SK-N-SH treated with all-trans-retinoic acid at 6 μM for 48 hours (cell line): ENCODE data around the gene SMAD6.

Experiments used
- ATAC-seq: fragments of 200-7000 bp; cut with Tn5 transposase; 3 replicates; pipeline ENCODE4 v1.9.1; 2020; ENCODE audit warnings: mild to moderate bottlenecking, moderate library complexity
- BACH2 ChIP-seq: fragments of 250-450 bp; sonication (Bioruptor Pico); IDR thresholded peaks from 2 replicates; pipeline ENCODE4 v1.9.0; 2021; ENCODE audit warnings: mild to moderate bottlenecking, borderline replicate concordance
- CSDC2 ChIP-seq: fragments of 250-450 bp; sonication (Bioruptor Pico); IDR thresholded peaks from 2 replicates; pipeline ENCODE4 v1.5.0; 2020; ENCODE audit warnings: mild to moderate bottlenecking, moderate library complexity
- ESRRG ChIP-seq: fragments of 250-450 bp; sonication (Bioruptor Pico); IDR thresholded peaks from 2 replicates; pipeline ENCODE4 v1.6.1; 2021; ENCODE audit warnings: mild to moderate bottlenecking
- GLIS3 ChIP-seq: fragments of 250-450 bp; sonication (Bioruptor Pico); IDR thresholded peaks from 2 replicates; pipeline ENCODE4 v1.5.0; 2020; ENCODE audit warnings: mild to moderate bottlenecking, moderate library complexity
- ISL1 ChIP-seq: fragments of 250-450 bp; sonication (Bioruptor Pico); IDR thresholded peaks from 2 replicates; pipeline ENCODE4 v2.1.2; 2022; ENCODE audit warnings: mild to moderate bottlenecking, moderate library complexity
- OSR1 ChIP-seq: fragments of 250-450 bp; sonication (Bioruptor Pico); IDR thresholded peaks from 2 replicates; pipeline ENCODE4 v1.8.0; 2022; ENCODE audit warnings: moderate library complexity, mild to moderate bottlenecking, inconsistent platforms
- PPARA ChIP-seq: fragments of 250-450 bp; sonication (Bioruptor Pico); IDR thresholded peaks from 2 replicates; pipeline ENCODE4 v1.5.0; 2020; ENCODE audit warnings: mild to moderate bottlenecking, borderline replicate concordance
- RARB ChIP-seq: fragments of 250-450 bp; sonication (Bioruptor Pico); IDR thresholded peaks from 2 replicates; pipeline ENCODE4 v1.8.0; 2021; ENCODE audit warnings: mild to moderate bottlenecking, moderate library complexity
- TOX ChIP-seq: fragments of 250-450 bp; sonication (Bioruptor Pico); IDR thresholded peaks from 2 replicates; pipeline ENCODE4 v1.8.0; 2021; ENCODE audit warnings: mild to moderate bottlenecking, moderate library complexity, borderline replicate concordance
- ZFP3 ChIP-seq: fragments of 250-450 bp; sonication (Bioruptor Pico); IDR thresholded peaks from 2 replicates; pipeline ENCODE4 v1.5.0; 2020; ENCODE audit warnings: mild to moderate bottlenecking, moderate library complexity
- ZFP30 ChIP-seq: fragments of 450-650 bp; formaldehyde crosslinking; IDR thresholded peaks from 2 replicates; pipeline ENCODE4 v1.5.0; 2022; ENCODE audit warnings: mild to moderate bottlenecking, moderate library complexity
- ZNF565 ChIP-seq: fragments of 450-650 bp; formaldehyde crosslinking; conservative IDR thresholded peaks from 2 replicates; pipeline ENCODE4 v1.5.0; 2020; ENCODE audit warnings: low read depth, mild to moderate bottlenecking, moderate library complexity
- ZNF70 ChIP-seq: fragments of 450-650 bp; formaldehyde crosslinking; IDR thresholded peaks from 2 replicates; pipeline ENCODE4 v1.5.0; 2020; ENCODE audit warnings: mild to moderate bottlenecking, moderate library complexity
- ZNF8 ChIP-seq: fragments of 450-650 bp; formaldehyde crosslinking; IDR thresholded peaks from 2 replicates; pipeline ENCODE4 v1.5.0; 2020; ENCODE audit warnings: mild to moderate bottlenecking, moderate library complexity
- TF ChIP-seq, protein P1 (sequence below): fragments of 250-450 bp; sonication (Bioruptor Pico); IDR thresholded peaks from 2 replicates; pipeline ENCODE4 v1.8.0; 2020; ENCODE audit warnings: mild to moderate bottlenecking, moderate library complexity, borderline replicate concordance
- TF ChIP-seq, protein P2 (sequence below): fragments of 250-450 bp; sonication (Bioruptor Pico); IDR thresholded peaks from 2 replicates; pipeline ENCODE4 v1.8.0; 2021; ENCODE audit warnings: low read depth, mild to moderate bottlenecking, moderate library complexity, borderline replicate concordance
- TF ChIP-seq, protein P3 (sequence below): fragments of 250-450 bp; sonication (Bioruptor Pico); IDR thresholded peaks from 2 replicates; pipeline ENCODE4 v1.5.0; 2020; ENCODE audit warnings: mild to moderate bottlenecking, moderate library complexity

The SMAD6 gene

DNA sequence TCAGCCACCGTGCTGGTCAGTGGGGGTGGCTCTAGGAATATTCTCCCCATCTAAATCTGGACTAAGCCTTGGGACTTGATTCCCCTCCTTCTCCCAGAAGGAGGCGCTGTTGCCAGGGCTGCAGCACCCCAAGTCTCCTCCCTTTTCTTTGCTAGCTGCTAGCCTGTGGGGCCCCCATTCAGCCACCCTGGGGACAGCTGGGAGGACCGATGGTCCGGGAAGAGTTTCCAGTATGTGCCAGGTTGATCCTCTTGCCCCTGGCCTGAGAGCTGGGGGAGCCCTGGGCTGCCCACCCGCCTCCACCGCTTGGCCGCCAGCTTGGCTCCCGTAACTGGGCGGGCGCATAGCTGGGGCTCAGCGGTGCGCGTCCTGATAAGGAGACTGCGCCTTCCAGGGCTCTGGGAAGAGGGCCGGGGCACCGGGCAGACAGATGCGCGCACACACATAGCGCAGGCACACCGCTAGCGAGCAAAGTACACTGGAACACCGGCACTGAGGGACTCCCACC, 4.2 kb downstream of the SMAD6 start (continued):
- TF ChIP-seq, protein P1, sequence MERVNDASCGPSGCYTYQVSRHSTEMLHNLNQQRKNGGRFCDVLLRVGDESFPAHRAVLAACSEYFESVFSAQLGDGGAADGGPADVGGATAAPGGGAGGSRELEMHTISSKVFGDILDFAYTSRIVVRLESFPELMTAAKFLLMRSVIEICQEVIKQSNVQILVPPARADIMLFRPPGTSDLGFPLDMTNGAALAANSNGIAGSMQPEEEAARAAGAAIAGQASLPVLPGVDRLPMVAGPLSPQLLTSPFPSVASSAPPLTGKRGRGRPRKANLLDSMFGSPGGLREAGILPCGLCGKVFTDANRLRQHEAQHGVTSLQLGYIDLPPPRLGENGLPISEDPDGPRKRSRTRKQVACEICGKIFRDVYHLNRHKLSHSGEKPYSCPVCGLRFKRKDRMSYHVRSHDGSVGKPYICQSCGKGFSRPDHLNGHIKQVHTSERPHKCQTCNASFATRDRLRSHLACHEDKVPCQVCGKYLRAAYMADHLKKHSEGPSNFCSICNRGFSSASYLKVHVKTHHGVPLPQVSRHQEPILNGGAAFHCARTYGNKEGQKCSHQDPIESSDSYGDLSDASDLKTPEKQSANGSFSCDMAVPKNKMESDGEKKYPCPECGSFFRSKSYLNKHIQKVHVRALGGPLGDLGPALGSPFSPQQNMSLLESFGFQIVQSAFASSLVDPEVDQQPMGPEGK (CRISPR knock-in tag) = no peak
- TF ChIP-seq BACH2 (no peak), ZFP3 (no peak), PPARA (CRISPR knock-in tag) (no peak), TOX (CRISPR knock-in tag) (no peak)

DNA sequence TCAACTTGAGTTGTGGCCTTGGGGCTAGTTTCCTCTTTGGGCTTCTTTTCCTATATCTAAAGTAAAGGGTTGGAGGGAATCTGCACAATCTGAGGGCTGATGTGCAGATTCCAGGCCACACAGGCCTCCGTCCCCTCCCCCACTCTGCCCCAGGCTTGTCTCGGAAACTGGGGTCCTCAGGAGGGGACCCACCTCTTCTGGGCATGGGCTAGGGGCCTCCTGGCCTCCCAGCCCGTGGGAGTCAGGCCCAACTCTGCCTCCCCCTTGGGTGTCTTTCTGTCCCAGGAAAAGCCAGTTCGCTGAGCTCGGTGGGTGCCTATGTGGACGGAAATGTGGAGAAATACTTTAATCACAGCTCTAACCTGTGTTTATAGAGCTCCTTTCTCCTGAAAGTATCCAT, 4.8 kb downstream of the SMAD6 start:
- TF ChIP-seq, protein P2, sequence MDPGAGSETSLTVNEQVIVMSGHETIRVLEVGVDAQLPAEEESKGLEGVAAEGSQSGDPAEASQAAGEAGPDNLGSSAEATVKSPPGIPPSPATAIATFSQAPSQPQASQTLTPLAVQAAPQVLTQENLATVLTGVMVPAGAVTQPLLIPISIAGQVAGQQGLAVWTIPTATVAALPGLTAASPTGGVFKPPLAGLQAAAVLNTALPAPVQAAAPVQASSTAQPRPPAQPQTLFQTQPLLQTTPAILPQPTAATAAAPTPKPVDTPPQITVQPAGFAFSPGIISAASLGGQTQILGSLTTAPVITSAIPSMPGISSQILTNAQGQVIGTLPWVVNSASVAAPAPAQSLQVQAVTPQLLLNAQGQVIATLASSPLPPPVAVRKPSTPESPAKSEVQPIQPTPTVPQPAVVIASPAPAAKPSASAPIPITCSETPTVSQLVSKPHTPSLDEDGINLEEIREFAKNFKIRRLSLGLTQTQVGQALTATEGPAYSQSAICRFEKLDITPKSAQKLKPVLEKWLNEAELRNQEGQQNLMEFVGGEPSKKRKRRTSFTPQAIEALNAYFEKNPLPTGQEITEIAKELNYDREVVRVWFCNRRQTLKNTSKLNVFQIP (CRISPR knock-in tag) = no peak
- TF ChIP-seq CSDC2 (CRISPR knock-in tag) = no peak
- no peak for TF ChIP-seq GLIS3 (CRISPR knock-in tag)
- TF ChIP-seq ZNF70 = no peak
- TF ChIP-seq ZNF8 (CRISPR knock-in tag) = no peak
- TF ChIP-seq, protein P3, sequence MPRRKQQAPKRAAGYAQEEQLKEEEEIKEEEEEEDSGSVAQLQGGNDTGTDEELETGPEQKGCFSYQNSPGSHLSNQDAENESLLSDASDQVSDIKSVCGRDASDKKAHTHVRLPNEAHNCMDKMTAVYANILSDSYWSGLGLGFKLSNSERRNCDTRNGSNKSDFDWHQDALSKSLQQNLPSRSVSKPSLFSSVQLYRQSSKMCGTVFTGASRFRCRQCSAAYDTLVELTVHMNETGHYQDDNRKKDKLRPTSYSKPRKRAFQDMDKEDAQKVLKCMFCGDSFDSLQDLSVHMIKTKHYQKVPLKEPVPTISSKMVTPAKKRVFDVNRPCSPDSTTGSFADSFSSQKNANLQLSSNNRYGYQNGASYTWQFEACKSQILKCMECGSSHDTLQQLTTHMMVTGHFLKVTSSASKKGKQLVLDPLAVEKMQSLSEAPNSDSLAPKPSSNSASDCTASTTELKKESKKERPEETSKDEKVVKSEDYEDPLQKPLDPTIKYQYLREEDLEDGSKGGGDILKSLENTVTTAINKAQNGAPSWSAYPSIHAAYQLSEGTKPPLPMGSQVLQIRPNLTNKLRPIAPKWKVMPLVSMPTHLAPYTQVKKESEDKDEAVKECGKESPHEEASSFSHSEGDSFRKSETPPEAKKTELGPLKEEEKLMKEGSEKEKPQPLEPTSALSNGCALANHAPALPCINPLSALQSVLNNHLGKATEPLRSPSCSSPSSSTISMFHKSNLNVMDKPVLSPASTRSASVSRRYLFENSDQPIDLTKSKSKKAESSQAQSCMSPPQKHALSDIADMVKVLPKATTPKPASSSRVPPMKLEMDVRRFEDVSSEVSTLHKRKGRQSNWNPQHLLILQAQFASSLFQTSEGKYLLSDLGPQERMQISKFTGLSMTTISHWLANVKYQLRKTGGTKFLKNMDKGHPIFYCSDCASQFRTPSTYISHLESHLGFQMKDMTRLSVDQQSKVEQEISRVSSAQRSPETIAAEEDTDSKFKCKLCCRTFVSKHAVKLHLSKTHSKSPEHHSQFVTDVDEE (CRISPR knock-in tag) = no peak
- TF ChIP-seq BACH2 = no peak
- TF ChIP-seq ZFP3 = no peak
- no peak for TF ChIP-seq ZNF565 (CRISPR knock-in tag)
- ATAC-seq = no peak

DNA sequence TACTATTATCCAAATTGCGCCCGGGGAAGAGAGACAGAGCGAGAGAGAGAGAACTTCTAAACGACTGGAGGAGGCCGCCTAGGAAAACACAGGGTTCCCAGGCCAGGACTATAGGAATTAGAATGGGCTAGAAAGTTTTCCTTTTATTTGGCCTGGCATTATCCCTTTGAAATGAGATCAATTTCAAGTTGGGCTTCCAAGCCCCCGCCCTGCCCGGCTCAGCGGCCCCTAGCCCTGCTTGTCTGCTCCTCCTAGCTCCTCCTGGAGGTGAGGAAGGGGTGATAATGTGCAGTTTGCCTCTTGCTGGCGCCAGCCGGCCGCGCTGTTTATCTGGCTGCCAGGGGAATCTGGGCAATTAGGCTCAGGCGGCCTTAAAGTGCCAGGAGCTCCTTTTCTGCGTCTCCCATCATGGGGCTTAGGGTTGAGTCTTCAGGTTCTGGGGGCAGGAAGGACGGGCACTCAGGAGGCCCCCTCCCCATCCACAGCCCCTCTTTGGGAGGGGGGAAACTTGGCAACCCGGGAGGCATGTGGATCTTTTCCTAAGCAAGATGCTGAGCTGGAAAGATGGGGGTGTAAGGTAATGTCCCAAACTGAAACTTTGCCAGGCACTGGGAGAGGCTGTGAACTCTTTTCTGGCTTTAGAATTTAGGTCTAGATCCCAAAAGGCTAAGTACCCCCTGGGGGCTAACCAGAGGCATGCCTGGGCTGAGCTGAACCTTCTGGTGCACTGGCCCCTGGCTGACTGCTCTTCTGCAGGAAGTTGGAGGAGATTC, 5.5 kb downstream of the SMAD6 start:
- ATAC-seq = peak; percentile 81
- TF ChIP-seq BACH2 = no peak
- peak; percentile 89 for TF ChIP-seq ZFP3

DNA sequence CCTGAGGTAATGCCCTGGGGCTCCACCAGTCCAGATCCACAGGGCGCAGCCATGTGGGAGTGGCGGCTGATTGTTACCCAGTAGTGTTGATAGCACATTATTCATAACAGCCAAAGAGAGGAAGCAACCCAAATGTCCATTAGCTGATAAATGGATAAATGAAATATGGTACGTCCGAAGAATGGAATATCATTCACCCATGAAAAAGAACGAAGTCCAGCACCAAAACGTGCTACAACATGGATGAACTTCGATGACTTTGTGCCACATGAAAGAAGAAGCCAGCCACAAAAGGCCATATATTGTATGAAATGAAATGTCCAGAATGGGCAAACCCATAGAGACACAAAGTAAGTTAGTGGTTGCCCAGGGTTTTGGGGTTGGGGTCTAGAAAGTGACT, 6.4 kb downstream of the SMAD6 start:
- no peak for ATAC-seq
- no peak for TF ChIP-seq OSR1 (CRISPR knock-in tag)
- no peak for TF ChIP-seq TOX (CRISPR knock-in tag)
- TF ChIP-seq, protein P2 (CRISPR knock-in tag) = no peak
- TF ChIP-seq ISL1 (CRISPR knock-in tag) = no peak
- no peak for TF ChIP-seq ZFP30
- TF ChIP-seq, protein P1 (CRISPR knock-in tag) = no peak
- TF ChIP-seq ESRRG (CRISPR knock-in tag) = no peak
- TF ChIP-seq RARB (CRISPR knock-in tag) = no peak
